Bronchial epithelial cell (primary cell): Measurements from ENCODE around the gene DNAJC4. TPM values are rescaled to one million over a fixed set of nuclear protein-coding genes. Genes with fewer than 3 reads are reported as not detected.

Source experiments
- DNase-seq: peaks from one replicate; pipeline ENCODE4 v3.0.0-alpha.2; 2010; ENCODE audit warnings: low read depth
- FAIRE-seq: peaks from 2 replicates; lab custom pipeline; 2011; peaks lifted over from hg19 to GRCh38; lab: Jason Lieb, UNC
- H3K27me3 ChIP-seq: 2 replicates; pipeline ENCODE4 v1.5.1; 2011; ENCODE audit warnings: low read length; ENCODE audit not compliant: control insufficient read depth, insufficient read depth
- H3K36me3 ChIP-seq: 2 replicates; pipeline ENCODE4 v1.5.1; 2011; ENCODE audit warnings: low read length; ENCODE audit not compliant: control insufficient read depth, insufficient read depth
- H3K4me3 ChIP-seq: 2 replicates; pipeline ENCODE4 v1.5.1; 2011; ENCODE audit warnings: mild to moderate bottlenecking, low read depth, low read length, control low read depth
- CTCF ChIP-seq: IDR thresholded peaks from 2 replicates; pipeline ENCODE4 v1.5.1; 2011; ENCODE audit warnings: mild to moderate bottlenecking, moderate library complexity, low read length, control low read depth, inconsistent platforms; ENCODE audit not compliant: insufficient read depth, severe bottlenecking
- total RNA-seq: library from RNA; depleted of rRNA; stranded (reverse); fragments of >200 nt; gene quantifications from 2 replicates; pipeline ENCODE4 v1.2.1, GENCODE V29; 2014

DNAJC4 gene
- total RNA-seq, 1 donor from 2014 or later, result 3.4 TPM

- TF ChIP-seq CTCF, result no peak
- no peaks in the 10 kb centered on the region for H3K27me3 ChIP-seq
- no peak for FAIRE-seq
- no peak for DNase-seq
- H3K36me3 ChIP-seq, result peaks cover 46% of the 10 kb centered on the region
- no peak overlapping the region for H3K4me3 ChIP-seq
Observed at GRCh38 chr11:64201543-64201942, 28.8 kb upstream of the DNAJC4 start.

GRCh38 chr11:64202992-64203391 is 27.4 kb upstream of the DNAJC4 start:
- DNase-seq (no peak), FAIRE-seq (no peak)
- no peak for TF ChIP-seq CTCF
- Histone ChIP-seq H3K36me3 (peaks cover 43% of the 10 kb centered on the region), H3K27me3 (no peaks in the 10 kb centered on the region), H3K4me3 (no peak overlapping the region)

GRCh38 chr11:64203421-64204079 is 26.8 kb upstream of the DNAJC4 start:
- no peak for DNase-seq
- H3K27me3 ChIP-seq, result no peaks in the 10 kb centered on the region
- FAIRE-seq, result no peak
- no peak overlapping the region for H3K4me3 ChIP-seq
- no peak for TF ChIP-seq CTCF
- H3K36me3 ChIP-seq, result peaks cover 40% of the 10 kb centered on the region

GRCh38 chr11:64204080-64204440 is 26.3 kb upstream of the DNAJC4 start:
- no peaks in the 10 kb centered on the region for H3K27me3 ChIP-seq
- TF ChIP-seq CTCF, result no peak
- no peak overlapping the region for H3K4me3 ChIP-seq
- H3K36me3 ChIP-seq, result peaks cover 40% of the 10 kb centered on the region
- FAIRE-seq (no peak), DNase-seq (no peak)

GRCh38 chr11:64204464-64204989 is 25.8 kb upstream of the DNAJC4 start:
- Histone ChIP-seq H3K27me3 (no peaks in the 10 kb centered on the region), H3K36me3 (peaks cover 40% of the 10 kb centered on the region), H3K4me3 (no peak overlapping the region)
- peak; percentile 89 for TF ChIP-seq CTCF
- FAIRE-seq, result no peak
- DNase-seq, result peak; percentile 88
